Measurements from ENCODE around the gene SH2D1B. TPM values are rescaled to one million over a fixed set of nuclear protein-coding genes. Genes with fewer than 3 reads are reported as not detected.

The SH2D1B gene
- total RNA-seq, 4 donors from 2014 or later, result 0.37 to 1.4 (median 0.81) TPM

DNA sequence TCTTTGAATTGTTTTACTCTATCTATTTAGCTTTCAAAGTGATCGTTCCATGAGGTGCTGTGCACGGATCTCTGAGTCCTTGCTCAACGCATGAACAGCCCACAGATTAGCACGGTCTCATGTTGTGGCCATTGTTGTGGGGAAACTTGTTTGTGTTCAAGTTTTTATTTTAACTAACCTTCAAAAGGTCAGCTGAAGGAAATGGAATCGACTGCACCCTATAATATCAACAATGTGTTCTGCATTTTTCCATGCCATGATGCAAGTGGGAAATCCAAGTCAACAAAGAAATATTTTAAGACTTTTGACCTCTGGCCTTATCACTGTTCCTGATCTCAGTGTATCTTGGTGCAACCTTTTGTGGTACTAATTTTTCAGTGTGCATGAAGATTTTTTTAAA lies 6.1 kb downstream of the SH2D1B start:
- WGBS, 2 donors (ENCODE audit: low coverage in 1 of 2), result 57 to 61% methylated on average over 5 of the region's 5 CpGs
- TF ChIP-seq POLR2A (IDR thresholded peaks at IDR 0.05) (no peak), CTCF (IDR thresholded peaks at IDR 0.05) (no peak), EP300 (IDR thresholded peaks at IDR 0.05; ENCODE audit: low read depth) (no peak), POLR2AphosphoS5 (IDR thresholded peaks at IDR 0.05) (no peak)

DNA sequence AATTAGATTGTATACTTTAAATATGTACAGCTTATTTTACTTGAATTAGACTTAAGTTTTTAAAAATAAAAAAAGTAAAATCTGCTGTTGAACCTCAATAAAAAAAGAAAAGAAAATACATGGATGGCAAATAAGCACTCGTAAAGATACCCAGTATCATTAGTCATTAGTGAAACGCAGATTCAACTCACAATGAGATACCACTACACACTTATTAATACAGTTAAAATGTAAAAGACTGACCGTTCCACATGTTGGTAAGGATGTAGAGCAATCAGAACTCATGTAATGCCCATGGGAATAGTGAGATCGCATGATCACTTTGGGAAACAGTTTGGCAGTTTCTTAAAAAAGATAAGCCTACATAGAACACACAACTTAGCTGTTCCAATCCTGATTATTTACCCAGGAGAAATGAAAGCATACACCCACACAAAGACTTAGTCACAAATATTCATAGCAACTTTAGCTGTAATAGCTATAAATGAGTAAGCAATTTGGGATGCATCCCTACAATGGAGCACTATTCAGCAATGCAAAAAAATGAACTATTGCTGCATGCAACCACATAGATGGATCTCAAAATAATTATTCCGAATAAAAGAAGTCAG lies 7.3 kb downstream of the SH2D1B start:
- DNase-seq, result no peak
- in situ Hi-C loops (cut with MboI; ENCODE audit: low pct_ligation_motif_present in 1 of 4, low pct_unique_long_range_greater_than_20kb in 1 of 4, low sequenced_read_pairs in 3 of 4), result no loop called here
- Histone ChIP-seq H3K36me3 (no peaks in the 10 kb centered on the region), H3K27me3 (no peaks in the 10 kb centered on the region), H3K9me3 (no peaks in the 10 kb centered on the region), H3K4me3 (no peak overlapping the region), H3K4me1 (no peaks in the 10 kb centered on the region), H3K27ac (no peak overlapping the region)
- WGBS, 2 donors (ENCODE audit: low coverage in 1 of 2), result 76 to 93% methylated on average over 5 of the region's 5 CpGs
- intact Hi-C loops (cut with DNase I; ENCODE audit: low total_unique reads), result no loop called here
- TF ChIP-seq POLR2AphosphoS5 (IDR thresholded peaks at IDR 0.05) (no peak), POLR2A (IDR thresholded peaks at IDR 0.05) (no peak), CTCF (IDR thresholded peaks at IDR 0.05) (no peak), EP300 (IDR thresholded peaks at IDR 0.05; ENCODE audit: low read depth) (no peak)

More for the DNA sequence above, 6.1 kb downstream of the SH2D1B start:
- H3K27me3 ChIP-seq, result no peaks in the 10 kb centered on the region
- no peak for DNase-seq
- no peak overlapping the region for H3K27ac ChIP-seq
- H3K36me3 ChIP-seq, result no peaks in the 10 kb centered on the region
- intact Hi-C loops (cut with DNase I; ENCODE audit: low total_unique reads) (no loop called here), in situ Hi-C loops (cut with MboI; ENCODE audit: low pct_ligation_motif_present in 1 of 4, low pct_unique_long_range_greater_than_20kb in 1 of 4, low sequenced_read_pairs in 3 of 4) (no loop called here)
- H3K9me3 ChIP-seq, result no peaks in the 10 kb centered on the region
- no peaks in the 10 kb centered on the region for H3K4me1 ChIP-seq
- no peak overlapping the region for H3K4me3 ChIP-seq

DNA sequence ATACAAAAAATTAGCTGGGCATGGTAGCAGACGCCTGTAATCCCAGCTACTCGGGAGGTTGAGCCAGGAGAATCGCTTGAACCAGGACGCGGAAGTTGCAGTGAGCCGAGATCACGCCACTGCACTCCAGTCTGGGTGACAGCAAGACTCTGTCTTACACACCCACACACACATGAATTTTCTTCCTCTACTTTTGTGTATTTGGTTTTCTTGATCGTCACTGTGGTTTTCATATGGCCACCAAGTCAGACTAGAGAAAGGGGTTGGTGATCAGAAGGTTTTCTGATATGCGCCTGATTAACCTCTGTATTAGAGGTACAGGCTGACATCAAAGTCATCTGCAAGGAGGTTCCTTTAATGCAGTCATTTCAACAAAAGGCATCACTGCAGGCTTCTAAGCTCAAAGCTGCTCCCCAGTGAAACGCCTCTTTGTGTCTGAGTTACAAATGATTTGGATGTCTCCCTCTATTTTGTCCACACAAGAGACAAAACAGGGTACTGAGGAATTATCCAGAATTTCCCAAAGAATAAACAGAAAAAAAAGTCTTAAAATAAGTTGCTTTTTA lies 11.1 kb downstream of the SH2D1B start:
- no peaks in the 10 kb centered on the region for H3K27me3 ChIP-seq
- intact Hi-C loops (cut with DNase I; ENCODE audit: low total_unique reads), result no loop called here
- no peaks in the 10 kb centered on the region for H3K9me3 ChIP-seq
- in situ Hi-C loops (cut with MboI; ENCODE audit: low pct_ligation_motif_present in 1 of 4, low pct_unique_long_range_greater_than_20kb in 1 of 4, low sequenced_read_pairs in 3 of 4), result no loop called here
- WGBS, 2 donors (ENCODE audit: low coverage in 1 of 2), result 86 to 89% methylated on average over 10 of the region's 10 CpGs
- no peaks in the 10 kb centered on the region for H3K36me3 ChIP-seq
- TF ChIP-seq EP300 (IDR thresholded peaks at IDR 0.05; ENCODE audit: low read depth) (no peak), CTCF (IDR thresholded peaks at IDR 0.05) (no peak), POLR2A (IDR thresholded peaks at IDR 0.05) (no peak), POLR2AphosphoS5 (IDR thresholded peaks at IDR 0.05) (no peak)
- no peak overlapping the region for H3K4me3 ChIP-seq
- DNase-seq, result no peak
- H3K4me1 ChIP-seq, result no peaks in the 10 kb centered on the region
- no peak overlapping the region for H3K27ac ChIP-seq

- intact Hi-C loops (cut with DNase I; ENCODE audit: low total_unique reads), result loop anchor here (5.0 kb wide), 1 partner anchor 342 kb away; no protein-coding TSS in a partner anchor
- DNase-seq, result no peak
- in situ Hi-C loops (cut with MboI; ENCODE audit: low pct_ligation_motif_present in 1 of 4, low pct_unique_long_range_greater_than_20kb in 1 of 4, low sequenced_read_pairs in 3 of 4), result loop anchor here in 2 of 4 donors (10.0 to 25.0 kb wide), 2 partner anchors 344 to 612 kb away; no protein-coding TSS in a partner anchor
- Histone ChIP-seq H3K27ac (no peak overlapping the region), H3K4me3 (no peak overlapping the region), H3K27me3 (peaks cover 8% of the 10 kb centered on the region), H3K9me3 (no peaks in the 10 kb centered on the region), H3K4me1 (no peaks in the 10 kb centered on the region), H3K36me3 (no peaks in the 10 kb centered on the region)
- TF ChIP-seq POLR2A (IDR thresholded peaks at IDR 0.05) (no peak), POLR2AphosphoS5 (IDR thresholded peaks at IDR 0.05) (no peak), EP300 (IDR thresholded peaks at IDR 0.05; ENCODE audit: low read depth) (no peak), CTCF (IDR thresholded peaks at IDR 0.05) (no peak)
- WGBS, 2 donors (ENCODE audit: low coverage in 1 of 2), result 83 to 84% methylated on average over 2 to 8 of the region's 8 CpGs
These were observed 12.8 kb downstream of the SH2D1B start for GRCh38 chr1:162398999-162399580.
